HL-60 (cell line): ENCODE results near the gene FAAP20.

ENCODE experiments used
- POLR2AphosphoS5 ChIP-seq: IDR thresholded peaks from 2 replicates; pipeline ENCODE4 v1.6.1; 2012; ENCODE audit warnings: low read depth
- REST ChIP-seq: IDR thresholded peaks from 2 replicates; pipeline ENCODE4 v1.6.1; 2012; ENCODE audit warnings: low read depth; ENCODE audit not compliant: insufficient replicate concordance
- SPI1 ChIP-seq: IDR thresholded peaks from 2 replicates; pipeline ENCODE4 v1.6.1; 2012; ENCODE audit warnings: low read depth, mild to moderate bottlenecking, borderline replicate concordance
- TF ChIP-seq, protein P1 (sequence below): IDR thresholded peaks from one replicate; pipeline ENCODE4 v1.5.1; 2011; ENCODE audit warnings: low read length, control low read depth, inconsistent platforms; ENCODE audit not compliant: insufficient read depth

- TF ChIP-seq, protein P1, sequence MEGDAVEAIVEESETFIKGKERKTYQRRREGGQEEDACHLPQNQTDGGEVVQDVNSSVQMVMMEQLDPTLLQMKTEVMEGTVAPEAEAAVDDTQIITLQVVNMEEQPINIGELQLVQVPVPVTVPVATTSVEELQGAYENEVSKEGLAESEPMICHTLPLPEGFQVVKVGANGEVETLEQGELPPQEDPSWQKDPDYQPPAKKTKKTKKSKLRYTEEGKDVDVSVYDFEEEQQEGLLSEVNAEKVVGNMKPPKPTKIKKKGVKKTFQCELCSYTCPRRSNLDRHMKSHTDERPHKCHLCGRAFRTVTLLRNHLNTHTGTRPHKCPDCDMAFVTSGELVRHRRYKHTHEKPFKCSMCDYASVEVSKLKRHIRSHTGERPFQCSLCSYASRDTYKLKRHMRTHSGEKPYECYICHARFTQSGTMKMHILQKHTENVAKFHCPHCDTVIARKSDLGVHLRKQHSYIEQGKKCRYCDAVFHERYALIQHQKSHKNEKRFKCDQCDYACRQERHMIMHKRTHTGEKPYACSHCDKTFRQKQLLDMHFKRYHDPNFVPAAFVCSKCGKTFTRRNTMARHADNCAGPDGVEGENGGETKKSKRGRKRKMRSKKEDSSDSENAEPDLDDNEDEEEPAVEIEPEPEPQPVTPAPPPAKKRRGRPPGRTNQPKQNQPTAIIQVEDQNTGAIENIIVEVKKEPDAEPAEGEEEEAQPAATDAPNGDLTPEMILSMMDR: no peak
- TF ChIP-seq POLR2AphosphoS5 (no peak), REST (no peak), SPI1 (no peak)
Observed at GRCh38 chr1:2177946-2178538, 16.5 kb downstream of the FAAP20 start.
